Suppressor macrophage treated with lipopolysaccharide for 1 hour (primary cell): Measurements from ENCODE around the gene UBE2G1.

Experiments used
- DNase-seq, 3 donors: peaks; one replicate each; pipeline ENCODE4 v3.0.0-alpha.2; 2020 to 2022

The UBE2G1 gene

GRCh38 chr17:4333041-4333440 is 33.4 kb downstream of the UBE2G1 start:
- DNase-seq: no peak

GRCh38 chr17:4332296-4332970 is 34.0 kb downstream of the UBE2G1 start:
- DNase-seq: peak; percentile 7 to 25 (median 18)

DNA sequence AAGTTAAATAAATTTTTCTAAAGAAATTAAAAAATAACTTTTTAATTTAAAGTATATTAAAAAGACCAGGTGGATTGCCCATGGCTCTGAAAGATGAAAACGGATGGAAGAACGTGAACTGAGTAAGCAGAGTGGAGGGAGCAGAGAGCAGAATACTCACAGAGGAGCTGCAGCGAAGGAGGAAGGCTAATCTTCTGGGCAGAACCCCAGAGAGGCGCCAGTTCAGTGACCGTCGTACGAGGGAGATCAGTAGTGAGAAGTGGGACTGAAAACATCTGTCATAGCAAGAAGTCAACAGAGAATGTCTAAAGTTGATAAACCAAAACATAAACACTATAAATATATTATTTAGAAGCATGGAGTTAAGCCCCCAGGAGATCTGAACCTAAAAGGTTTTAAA is 34.9 kb downstream of the UBE2G1 start:
- DNase-seq: no peak

DNA sequence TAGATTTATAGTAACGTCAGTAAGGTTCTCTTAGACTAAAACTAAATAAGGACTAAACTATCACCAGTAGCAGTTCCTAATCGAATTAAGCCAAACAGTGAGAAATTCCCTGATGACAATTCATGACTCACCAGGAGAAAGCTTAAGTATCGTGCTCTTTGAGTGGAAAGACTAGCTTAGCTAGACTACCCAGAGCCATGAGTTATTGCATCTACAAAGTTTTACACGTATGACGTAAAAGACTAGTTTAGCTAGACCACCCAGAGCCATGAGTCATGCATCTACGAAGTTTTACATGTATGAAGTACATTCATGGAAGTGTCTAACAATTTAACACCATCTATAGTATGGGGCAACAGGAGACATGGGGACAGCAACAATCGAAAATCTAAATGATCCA is 36.6 kb downstream of the UBE2G1 start:
- peak; percentile 39 to 71 (median 70) for DNase-seq

GRCh38 chr17:4327606-4328005 is 38.9 kb downstream of the UBE2G1 start:
- no peak for DNase-seq

DNA sequence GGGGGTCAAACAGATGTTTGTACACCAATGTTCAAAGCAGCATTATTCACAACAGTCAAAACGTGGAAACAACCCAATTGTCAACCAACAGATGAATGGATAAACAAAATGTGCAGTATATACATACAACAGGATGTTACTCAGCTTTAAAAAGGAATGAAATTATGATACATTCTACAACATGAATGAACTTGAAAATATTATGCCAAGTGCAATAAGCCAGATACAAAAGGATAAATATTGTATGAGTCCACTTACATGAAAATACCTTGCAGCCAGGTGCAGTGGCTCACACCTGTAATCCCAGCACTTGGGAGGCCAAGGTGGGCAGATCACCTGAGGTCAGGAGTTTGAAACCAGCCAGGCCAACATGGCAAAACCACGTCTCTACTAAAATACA is 39.9 kb downstream of the UBE2G1 start:
- no peak for DNase-seq

DNA sequence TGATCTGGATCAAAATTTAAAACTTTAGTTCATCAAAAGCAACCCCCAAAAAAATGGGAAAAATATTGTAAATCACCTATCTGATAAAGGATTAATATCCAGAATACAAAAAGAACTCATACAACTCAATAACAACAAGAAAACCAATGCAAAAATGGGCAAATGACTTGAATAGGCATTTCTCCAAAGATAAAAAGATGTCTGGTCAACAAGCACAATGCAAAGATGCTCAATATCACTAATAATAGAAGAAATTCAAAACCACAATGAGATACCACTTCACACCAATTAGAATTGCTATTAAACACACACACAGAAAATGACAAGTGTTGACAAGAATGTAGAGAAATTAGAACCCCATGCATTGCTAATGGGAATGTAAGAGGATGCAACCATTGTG is 40.4 kb downstream of the UBE2G1 start:
- no peak for DNase-seq

- no peak for DNase-seq
These were observed 42.0 kb downstream of the UBE2G1 start for GRCh38 chr17:4324463-4324862.

DNA sequence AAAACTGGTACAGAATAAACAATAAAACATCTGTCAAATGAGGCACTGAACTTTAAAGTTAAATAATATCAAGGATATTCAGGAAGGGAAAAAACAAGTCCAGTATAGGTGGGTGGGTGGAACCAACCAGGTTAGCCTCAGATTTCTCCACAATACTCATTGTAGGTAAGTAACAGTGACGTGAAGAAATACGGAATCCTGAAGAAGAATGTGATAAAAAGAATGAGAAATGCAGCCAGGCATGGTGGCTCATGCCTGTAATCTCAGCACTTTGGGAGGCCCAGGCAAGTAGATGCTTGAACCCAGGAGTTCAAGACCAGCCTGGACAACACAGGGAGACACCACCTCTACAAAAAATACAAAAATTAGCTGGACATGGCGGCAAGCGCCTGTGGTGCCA is 47.3 kb downstream of the UBE2G1 start:
- peak in 1 of 3 donors; percentile 8 for DNase-seq

DNA sequence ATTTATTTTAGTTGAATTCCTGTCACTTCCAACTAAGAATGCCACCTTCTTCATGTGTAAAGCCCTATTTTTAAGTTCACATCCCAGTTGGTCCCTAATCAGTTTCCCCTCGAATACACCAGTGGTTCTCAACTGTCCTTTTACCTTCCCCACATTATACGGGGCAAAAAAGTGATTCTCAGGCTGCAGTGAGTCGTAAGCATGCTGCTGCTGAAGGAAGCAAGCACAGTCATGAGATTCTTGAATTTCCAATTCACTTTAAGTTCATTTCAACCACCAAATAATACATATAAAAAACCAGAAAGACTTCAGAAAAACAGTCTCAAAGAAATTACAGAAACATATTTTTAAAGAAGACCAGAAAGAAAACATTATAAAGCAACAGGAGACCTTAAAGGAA is 47.9 kb downstream of the UBE2G1 start:
- DNase-seq: peak; percentile 46 to 53 (median 53)

- peak in 1 of 3 donors; percentile 13 for DNase-seq
These were observed 48.3 kb downstream of the UBE2G1 start for GRCh38 chr17:4318186-4318585.

DNA sequence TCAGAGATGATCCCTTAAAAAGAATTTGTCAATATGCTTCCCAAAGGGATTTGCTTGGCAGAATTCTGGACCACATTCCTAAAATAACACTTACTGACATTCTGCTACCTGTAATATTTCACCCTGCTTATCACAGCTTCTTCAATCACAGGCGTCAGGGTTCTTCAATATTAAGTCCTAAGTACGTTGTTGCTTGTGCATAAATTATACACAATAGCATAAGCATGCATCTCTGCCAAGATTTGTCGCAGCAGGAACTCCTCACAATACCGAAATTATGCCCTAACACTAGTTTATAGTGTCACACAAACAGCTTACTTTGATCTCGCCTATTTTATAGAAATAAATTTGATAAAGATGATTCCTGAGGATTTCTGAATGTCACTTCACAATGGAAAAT is 48.9 kb downstream of the UBE2G1 start:
- no peak for DNase-seq

- DNase-seq: no peak
These were observed 49.8 kb downstream of the UBE2G1 start for GRCh38 chr17:4316648-4317047.

DNA sequence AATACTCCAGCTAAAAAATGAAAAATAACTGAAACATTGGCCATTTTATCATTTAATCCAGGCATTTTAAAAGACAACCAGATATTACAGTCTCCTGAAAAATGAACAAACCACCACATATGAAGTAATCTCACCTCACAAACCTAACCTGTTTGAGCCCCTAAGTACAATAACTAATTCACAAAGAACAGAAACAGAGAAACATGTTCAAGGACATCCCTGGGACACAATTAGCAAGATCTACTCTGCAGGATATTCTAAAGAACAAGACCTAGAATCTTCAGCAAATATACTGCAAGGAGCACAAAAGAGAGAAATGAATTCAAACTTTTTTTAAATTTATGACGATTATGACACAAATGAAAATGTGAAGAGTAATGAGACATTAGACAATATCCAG is 51.9 kb downstream of the UBE2G1 start:
- DNase-seq: peak in 1 of 3 donors; percentile 17

DNA sequence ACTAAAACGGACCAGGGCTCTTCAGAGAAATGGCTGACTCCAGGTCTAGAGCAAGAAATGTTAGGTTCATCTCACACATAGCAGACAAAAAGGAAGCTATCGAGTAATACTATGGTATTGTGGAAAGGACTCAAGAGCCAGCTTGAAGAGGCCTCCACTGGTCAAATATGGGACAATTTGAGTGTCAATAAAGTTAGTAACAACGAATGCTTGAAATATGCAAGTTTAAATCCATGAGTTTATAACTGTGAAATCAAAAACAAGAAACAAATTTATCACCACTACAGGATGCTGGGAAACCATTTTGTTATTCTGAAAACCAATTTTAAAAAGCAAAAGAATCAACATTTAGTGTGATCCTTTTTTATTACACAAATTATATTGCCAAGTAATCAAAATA is 52.3 kb downstream of the UBE2G1 start:
- no peak for DNase-seq

DNA sequence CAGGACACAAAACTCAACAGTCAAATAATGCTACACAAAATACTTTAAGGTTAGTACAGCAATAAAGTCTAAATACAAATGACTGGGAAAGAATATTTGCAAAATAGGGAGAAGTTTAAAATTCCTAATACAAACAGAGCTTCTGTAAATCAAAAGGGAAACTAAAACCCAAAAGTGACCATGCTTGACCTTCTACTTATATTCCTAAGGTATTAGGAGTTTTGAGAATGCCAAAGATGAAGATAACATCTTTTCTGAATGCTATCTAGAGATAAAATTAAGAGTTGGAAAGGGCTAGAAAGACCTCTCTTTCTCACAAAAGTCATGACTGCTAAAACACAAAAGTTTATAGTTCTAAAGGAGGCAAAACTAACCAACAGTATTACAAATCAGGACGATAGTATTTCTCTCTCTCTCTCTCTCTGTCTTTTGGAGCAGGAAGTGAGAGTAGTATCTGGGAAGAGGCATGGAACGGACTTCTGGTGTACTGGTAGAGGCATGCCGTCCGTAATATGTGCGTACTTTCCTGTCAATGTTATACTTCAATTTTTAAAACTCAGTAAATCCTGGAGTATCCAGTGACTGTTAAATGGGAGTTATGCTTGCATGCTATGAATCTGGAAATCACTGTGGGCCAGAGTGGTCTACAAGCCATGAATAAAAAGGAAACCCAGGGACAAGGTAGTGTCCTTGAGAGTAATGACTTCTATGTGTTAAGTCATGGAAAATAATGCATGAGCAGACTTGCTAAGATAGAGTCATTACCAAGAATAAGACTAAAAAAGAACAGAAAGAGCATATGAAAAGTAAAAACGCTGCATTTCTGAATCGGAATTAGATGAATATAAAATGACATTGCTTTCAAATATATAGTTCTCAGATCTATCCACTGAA is 53.0 kb downstream of the UBE2G1 start:
- peak; percentile 24 to 55 (median 47) for DNase-seq

- no peak for DNase-seq
These were observed 56.0 kb downstream of the UBE2G1 start for GRCh38 chr17:4310354-4311060.

DNA sequence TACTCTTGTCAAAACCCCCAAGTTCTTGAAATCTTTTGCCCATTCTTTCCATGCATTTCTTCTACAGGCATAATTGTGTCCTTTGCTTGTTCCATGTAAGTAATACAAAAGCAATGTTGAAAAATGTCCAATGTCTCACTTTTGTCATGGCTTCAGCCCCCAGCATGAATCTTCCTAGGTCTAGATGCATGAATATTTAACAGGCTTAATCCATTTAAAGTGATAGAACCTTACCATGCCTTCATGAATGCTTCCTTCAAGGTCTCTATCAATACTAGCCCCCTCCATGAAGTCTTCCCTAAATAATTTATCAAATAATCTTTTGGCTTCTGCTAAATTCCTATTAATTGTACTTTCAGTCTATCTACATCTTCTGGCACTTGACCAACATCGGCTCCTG is 56.6 kb downstream of the UBE2G1 start:
- no peak for DNase-seq

DNA sequence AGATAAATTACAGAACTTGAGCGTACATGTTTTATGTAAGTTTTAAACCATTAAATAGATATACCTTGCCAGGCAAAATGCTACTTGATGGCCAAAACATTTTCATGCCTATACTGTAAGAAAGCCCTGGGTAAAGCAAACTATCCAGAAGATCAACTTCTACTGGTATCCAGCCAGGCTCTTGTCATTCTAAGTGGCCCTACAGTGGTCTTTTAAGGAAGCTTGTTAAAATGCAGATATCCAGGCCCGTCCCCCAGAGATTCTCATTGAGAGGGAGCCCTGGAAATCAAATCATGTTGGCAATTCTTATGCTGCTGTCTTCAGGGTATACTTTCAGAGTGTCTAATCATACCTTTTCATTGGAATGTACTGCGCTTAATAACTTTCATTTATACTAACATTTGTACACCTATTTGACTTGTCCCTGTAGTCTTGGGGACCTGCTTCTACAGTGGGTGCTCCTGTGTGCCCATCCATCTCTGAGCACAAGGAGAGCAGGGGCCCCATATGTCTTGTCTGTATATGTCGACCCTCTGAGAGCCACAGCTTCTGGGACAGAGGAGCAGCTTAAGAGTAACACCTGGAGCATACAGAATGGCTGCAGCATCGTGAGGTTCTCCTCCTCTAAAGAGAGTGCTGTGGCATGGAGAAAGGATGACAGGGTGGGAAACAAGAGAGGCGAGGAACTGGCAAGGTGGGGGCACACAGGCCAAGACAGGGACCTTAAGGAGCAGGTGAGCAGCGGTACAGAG is 59.1 kb downstream of the UBE2G1 start:
- DNase-seq: no peak

DNA sequence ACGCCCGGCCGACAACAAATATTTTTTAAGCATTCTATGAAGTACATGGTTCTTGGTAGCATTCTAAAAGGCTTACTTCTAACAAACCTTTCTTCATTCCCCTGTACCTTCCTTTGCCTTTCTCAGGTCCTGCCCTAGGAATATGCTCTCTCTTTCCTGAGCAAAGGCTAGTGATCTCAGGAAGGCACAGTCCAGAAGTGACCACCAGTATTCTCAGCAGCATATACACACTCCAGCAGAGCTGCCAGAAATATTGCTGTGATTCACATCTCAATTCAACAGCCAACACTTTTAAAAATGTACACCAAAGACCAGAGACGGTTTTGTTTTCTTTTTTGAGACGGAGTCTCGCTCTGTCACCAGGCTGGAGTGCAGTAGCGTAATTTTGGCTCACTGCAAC is 61.3 kb downstream of the UBE2G1 start:
- no peak for DNase-seq

DNA sequence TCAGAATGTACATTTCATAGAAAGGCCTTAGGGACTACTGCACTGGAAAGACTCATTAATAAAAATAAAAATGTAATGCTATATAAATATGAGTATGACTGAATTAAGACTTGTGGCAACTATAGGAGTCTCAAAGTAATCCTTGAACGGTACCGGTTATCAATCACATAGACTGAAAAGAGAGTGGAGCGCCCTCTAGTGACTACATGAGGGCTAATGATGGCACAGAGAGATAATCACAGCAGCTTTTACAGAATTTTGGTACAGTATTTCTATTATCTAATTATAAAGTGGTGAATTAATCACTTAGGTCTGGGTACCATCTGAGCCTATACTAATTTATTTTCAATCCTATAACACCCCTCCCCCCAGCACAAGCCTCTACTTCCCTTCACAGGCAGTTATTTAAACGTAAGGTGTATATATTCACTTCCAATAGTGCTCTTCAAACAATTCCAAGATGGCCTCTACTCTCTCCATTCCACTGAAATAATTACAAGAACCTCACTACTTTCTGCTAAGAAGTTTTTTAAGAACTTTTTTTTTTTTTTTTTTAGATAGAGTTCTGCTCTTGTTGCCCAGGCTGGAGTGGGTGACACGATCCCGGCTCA is 62.0 kb downstream of the UBE2G1 start:
- DNase-seq: peak; percentile 59 to 76 (median 74)

DNA sequence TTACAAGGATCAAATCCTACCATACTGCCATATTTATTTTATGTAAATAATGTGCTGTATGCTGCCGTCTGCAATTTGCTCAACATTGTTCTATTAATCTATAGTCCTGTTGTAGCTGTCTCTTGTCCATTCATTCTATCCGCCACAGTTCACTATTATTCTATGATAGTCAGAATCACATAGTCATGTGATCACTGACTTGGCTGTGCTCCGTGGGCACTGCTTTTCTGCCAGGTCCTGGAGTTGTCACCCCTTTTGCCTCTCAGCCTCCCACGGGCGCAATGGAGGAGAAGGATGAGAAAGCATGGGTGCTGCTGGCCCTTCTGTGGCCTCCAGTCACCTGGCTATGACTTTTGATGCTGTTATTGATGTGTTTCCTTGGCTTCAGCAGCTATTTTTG is 65.4 kb downstream of the UBE2G1 start:
- DNase-seq: no peak
